Liver (tissue), 3 donors: ENCODE data around the gene PACS1.

ENCODE experiments used
- GABPA ChIP-seq, 2 donors: IDR thresholded peaks in 1 of 2; conservative IDR thresholded peaks in 1 of 2; 2 replicates each; pipeline ENCODE4 v1.6.1; 2016; ENCODE audit warnings: antibody characterized with exemption in 2 of 2, mild to moderate bottlenecking in 1 of 2, moderate library complexity in 1 of 2
- HNF4G ChIP-seq: IDR thresholded peaks from 2 replicates; pipeline ENCODE4 v1.6.1; 2016; ENCODE audit warnings: antibody characterized with exemption
- JUND ChIP-seq, 2 donors: IDR thresholded peaks; 2 replicates each; pipeline ENCODE4 v1.6.1; 2016; ENCODE audit warnings: antibody characterized with exemption in 2 of 2
- RAD21 ChIP-seq, 2 donors: IDR thresholded peaks; 2 replicates each; pipeline ENCODE4 v1.6.1; 2016; ENCODE audit warnings: antibody characterized with exemption in 2 of 2, mild to moderate bottlenecking in 2 of 2
- RXRA ChIP-seq, 2 donors: IDR thresholded peaks; 2 replicates each; pipeline ENCODE4 v1.6.1; 2017 to 2018; ENCODE audit warnings: antibody characterized with exemption in 2 of 2, mild to moderate bottlenecking in 1 of 2
- SP1 ChIP-seq: IDR thresholded peaks from 2 replicates; pipeline ENCODE4 v1.6.1; 2018; ENCODE audit warnings: antibody characterized with exemption, mild to moderate bottlenecking
- TAF1 ChIP-seq: conservative IDR thresholded peaks from 2 replicates; pipeline ENCODE4 v1.6.1; 2016; ENCODE audit warnings: antibody characterized with exemption, mild to moderate bottlenecking
- YY1 ChIP-seq: IDR thresholded peaks from 2 replicates; pipeline ENCODE4 v1.6.1; 2016; ENCODE audit warnings: antibody characterized with exemption, mild to moderate bottlenecking
- TF ChIP-seq, protein P1 (sequence below): fragments of 150-350 bp; IDR thresholded peaks from 2 replicates; pipeline ENCODE4 v1.5.1; 2017; ENCODE audit warnings: improper control_type of control experiment, low read depth, low read length; ENCODE audit not compliant: missing input control
- TF ChIP-seq, protein P2 (sequence below): IDR thresholded peaks from 2 replicates; pipeline ENCODE4 v1.6.1; 2016; ENCODE audit warnings: antibody characterized with exemption
- donor health status: healthy.
- donor health status: healthy.

DNA sequence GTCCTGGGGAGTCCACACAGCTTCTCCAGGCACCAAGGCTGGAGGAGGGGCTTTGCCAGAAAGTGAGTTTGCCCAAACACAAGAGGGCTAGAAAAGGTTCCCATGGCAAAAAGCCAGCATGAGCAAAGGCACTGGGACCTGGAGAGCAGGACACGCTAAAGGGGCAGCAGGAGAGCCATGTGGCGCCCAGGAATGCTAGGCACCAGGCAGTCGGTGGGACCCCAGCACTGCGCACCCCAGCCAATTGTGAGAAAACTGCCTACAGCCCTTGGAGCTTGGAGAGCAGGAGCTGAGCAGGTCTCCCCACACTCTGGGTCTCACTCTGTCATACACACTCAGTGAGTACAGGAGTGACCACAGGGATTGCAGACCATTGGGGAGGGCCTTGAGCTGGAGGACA is 193.2 kb downstream of the PACS1 start:
- no peak for TF ChIP-seq RAD21 (IDR thresholded peaks at IDR 0.05)
- no peak for TF ChIP-seq TAF1
- TF ChIP-seq, protein P1, sequence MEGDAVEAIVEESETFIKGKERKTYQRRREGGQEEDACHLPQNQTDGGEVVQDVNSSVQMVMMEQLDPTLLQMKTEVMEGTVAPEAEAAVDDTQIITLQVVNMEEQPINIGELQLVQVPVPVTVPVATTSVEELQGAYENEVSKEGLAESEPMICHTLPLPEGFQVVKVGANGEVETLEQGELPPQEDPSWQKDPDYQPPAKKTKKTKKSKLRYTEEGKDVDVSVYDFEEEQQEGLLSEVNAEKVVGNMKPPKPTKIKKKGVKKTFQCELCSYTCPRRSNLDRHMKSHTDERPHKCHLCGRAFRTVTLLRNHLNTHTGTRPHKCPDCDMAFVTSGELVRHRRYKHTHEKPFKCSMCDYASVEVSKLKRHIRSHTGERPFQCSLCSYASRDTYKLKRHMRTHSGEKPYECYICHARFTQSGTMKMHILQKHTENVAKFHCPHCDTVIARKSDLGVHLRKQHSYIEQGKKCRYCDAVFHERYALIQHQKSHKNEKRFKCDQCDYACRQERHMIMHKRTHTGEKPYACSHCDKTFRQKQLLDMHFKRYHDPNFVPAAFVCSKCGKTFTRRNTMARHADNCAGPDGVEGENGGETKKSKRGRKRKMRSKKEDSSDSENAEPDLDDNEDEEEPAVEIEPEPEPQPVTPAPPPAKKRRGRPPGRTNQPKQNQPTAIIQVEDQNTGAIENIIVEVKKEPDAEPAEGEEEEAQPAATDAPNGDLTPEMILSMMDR = no peak
- TF ChIP-seq HNF4G = no peak
- TF ChIP-seq, protein P2, sequence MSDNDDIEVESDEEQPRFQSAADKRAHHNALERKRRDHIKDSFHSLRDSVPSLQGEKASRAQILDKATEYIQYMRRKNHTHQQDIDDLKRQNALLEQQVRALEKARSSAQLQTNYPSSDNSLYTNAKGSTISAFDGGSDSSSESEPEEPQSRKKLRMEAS = no peak
- TF ChIP-seq YY1 = no peak
- TF ChIP-seq RXRA (IDR thresholded peaks at IDR 0.05) = no peak
- no peak for TF ChIP-seq GABPA (IDR thresholded peaks at IDR 0.05 in 1 of 2, conservative IDR thresholded peaks at IDR 0.05 in 1 of 2)
- TF ChIP-seq JUND (IDR thresholded peaks at IDR 0.05) = no peak
- TF ChIP-seq SP1 = no peak
